Keratinocyte (primary cell): ENCODE data around the gene MLXIP. TPM values are rescaled to one million over a fixed set of nuclear protein-coding genes. Genes with fewer than 3 reads are reported as not detected.

Experiments
- DNase-seq: peaks from one replicate; pipeline ENCODE4 v3.0.0-alpha.2; 2011; ENCODE audit warnings: low read depth, missing footprints, low spot score
- FAIRE-seq: peaks from 2 replicates; lab custom pipeline; 2011; peaks lifted over from hg19 to GRCh38; lab: Jason Lieb, UNC
- H2AFZ ChIP-seq: 2 replicates; pipeline ENCODE4 v1.6.0; 2012; ENCODE audit warnings: low read length, control low read depth, inconsistent platforms; ENCODE audit not compliant: control insufficient read depth
- H3K27ac ChIP-seq: 2 replicates; pipeline ENCODE4 v1.5.1; 2011; ENCODE audit warnings: low read length; ENCODE audit not compliant: control insufficient read depth, insufficient read depth
- H3K27me3 ChIP-seq: 3 replicates; pipeline ENCODE4 v1.6.0; 2011; ENCODE audit warnings: low read length; ENCODE audit not compliant: control insufficient read depth, insufficient read depth; ENCODE audit errors: extremely low read depth
- H3K36me3 ChIP-seq, 2 experiments: 2 replicates in 1 of 2; 3 replicates in 1 of 2; pipeline ENCODE4 v1.5.1; 2011; ENCODE audit warnings: low read length in 2 of 2, mild to moderate bottlenecking in 1 of 2; ENCODE audit not compliant: control insufficient read depth in 2 of 2, insufficient read depth in 2 of 2; ENCODE audit errors: extremely low read depth in 1 of 2
- H3K4me1 ChIP-seq: 3 replicates; pipeline ENCODE4 v1.5.1; 2011; ENCODE audit warnings: low read length; ENCODE audit not compliant: control insufficient read depth, insufficient read depth; ENCODE audit errors: extremely low read depth
- H3K4me2 ChIP-seq: 3 replicates; pipeline ENCODE4 v1.6.0; 2011; ENCODE audit warnings: low read depth, low read length; ENCODE audit not compliant: control insufficient read depth, insufficient read depth; ENCODE audit errors: extremely low read depth
- H3K4me3 ChIP-seq, 3 experiments: fragments of 200-600 bp in 1 of 3; sonication (generic) in 1 of 3; 2 replicates in 2 of 3; 3 replicates in 1 of 3; pipeline ENCODE4 v1.5.1; 2011 to 2016; ENCODE audit warnings: low read length in 3 of 3, mild to moderate bottlenecking in 3 of 3, control low read depth in 2 of 3, inconsistent platforms in 1 of 3, low read depth in 1 of 3, mixed read lengths in 1 of 3, mixed run types in 1 of 3, moderate library complexity in 1 of 3; ENCODE audit not compliant: control insufficient read depth in 2 of 3, insufficient read depth in 2 of 3; ENCODE audit errors: extremely low read depth in 1 of 3
- H3K79me2 ChIP-seq: 2 replicates; pipeline ENCODE4 v1.6.0; 2012; ENCODE audit warnings: low read length; ENCODE audit not compliant: control insufficient read depth, insufficient read depth
- H3K9ac ChIP-seq: 3 replicates; pipeline ENCODE4 v1.6.0; 2011; ENCODE audit warnings: low read length; ENCODE audit not compliant: control insufficient read depth, insufficient read depth; ENCODE audit errors: extremely low read depth
- H3K9me1 ChIP-seq: 3 replicates; pipeline ENCODE4 v1.6.0; 2011; ENCODE audit warnings: low read length; ENCODE audit not compliant: control insufficient read depth, insufficient read depth; ENCODE audit errors: extremely low read depth
- H3K9me3 ChIP-seq: 2 replicates; pipeline ENCODE4 v1.5.1; 2012; ENCODE audit warnings: low read depth, low read length; ENCODE audit not compliant: control insufficient read depth
- H4K20me1 ChIP-seq: 3 replicates; pipeline ENCODE4 v1.6.0; 2011; ENCODE audit warnings: low read length; ENCODE audit not compliant: control insufficient read depth, insufficient read depth; ENCODE audit errors: extremely low read depth
- EZH2 ChIP-seq: IDR thresholded peaks from one replicate; pipeline ENCODE4 v1.6.1; 2012; ENCODE audit warnings: inconsistent platforms, mild to moderate bottlenecking, low read length, moderate library complexity
- dilution Hi-C: fragments of 300-500 bp; cut with MboI; formaldehyde crosslinking; loops from one replicate; pipeline ENCODE4 v1.7.0; 2020; ENCODE audit warnings: low sequenced_read_pairs; ENCODE audit not compliant: extremely low pct_ligation_motif_present
- polyA plus RNA-seq, 5 experiments: library from polyadenylated mRNA; depleted of rRNA in 3 of 5; stranded (reverse) in 3 of 5; stranded (forward) in 1 of 5; unstranded in 1 of 5; fragments of >200 nt; gene quantifications; 1 replicate in 1 of 5; 2 replicates in 3 of 5; 3 replicates in 1 of 5; pipeline versions ENCODE4 v1.2.1 to v1.2.3, GENCODE V29; 2011 to 2012; ENCODE audit warnings: missing spikeins in 2 of 5, low read depth in 1 of 5, low replicate concordance in 1 of 5
- TF ChIP-seq, protein P1 (sequence below), 3 experiments: IDR thresholded peaks in 1 of 3; conservative IDR thresholded peaks in 1 of 3; optimal IDR thresholded peaks in 1 of 3; 2 replicates in 2 of 3; 3 replicates in 1 of 3; pipeline versions ENCODE3 to v1.5.1; 2011; ENCODE audit warnings: low read length in 3 of 3, mild to moderate bottlenecking in 3 of 3, moderate library complexity in 2 of 3, control low read depth in 1 of 3, inconsistent platforms in 1 of 3; ENCODE audit not compliant: insufficient read depth in 2 of 3; ENCODE audit errors: extremely low read depth in 1 of 3

MLXIP gene
- polyA plus RNA-seq, 1 donor (not counting 4 experiments of a cell fraction or from before 2014, with no cell fraction given): 5.5 TPM

DNA sequence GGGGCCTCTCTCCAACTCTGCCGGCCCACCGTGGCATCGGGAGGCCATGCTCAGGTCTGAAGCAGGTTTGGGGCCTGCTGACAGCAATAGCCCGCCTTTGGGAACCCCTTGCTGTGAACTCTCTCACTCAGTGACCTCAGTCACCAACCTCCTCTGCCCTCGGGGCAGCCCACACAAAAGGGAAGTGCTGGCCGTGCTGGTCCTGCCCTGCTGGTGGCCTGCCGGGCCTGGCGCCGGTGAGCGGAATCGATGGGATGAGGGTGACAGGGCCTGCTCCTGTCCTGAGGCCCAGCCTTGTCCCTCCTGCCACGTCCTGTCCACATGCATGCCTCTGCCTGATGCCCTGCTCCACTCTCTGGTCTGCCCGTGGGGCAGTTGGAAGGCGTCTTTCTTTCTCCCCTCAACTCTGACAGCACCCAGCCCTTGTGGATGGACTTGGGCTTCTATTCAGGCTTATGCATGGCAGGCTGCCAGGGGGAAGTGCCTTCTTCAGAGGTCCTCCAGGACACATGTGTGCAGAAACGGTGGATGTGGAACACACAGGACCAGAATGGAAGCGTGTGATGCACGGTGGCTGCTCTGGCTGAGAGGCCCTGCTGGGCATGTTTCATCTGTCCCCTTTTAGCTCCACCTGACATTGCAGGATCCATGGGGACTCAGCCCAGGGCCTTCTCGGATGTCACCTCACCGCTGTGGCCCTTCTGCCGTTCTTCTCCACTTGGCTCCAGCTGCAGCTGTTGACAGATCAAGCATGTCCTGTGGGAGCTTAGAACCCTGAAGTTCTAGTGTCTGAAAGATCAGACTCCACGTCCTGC lies 63.6 kb downstream of the MLXIP start:
- Histone ChIP-seq H3K27ac (no peak overlapping the region), H3K36me3 (peaks cover 26 to 34% of the 10 kb centered on the region in 2 experiments), H3K9ac (no peak overlapping the region), H3K4me2 (no peak overlapping the region), H3K27me3 (no peaks in the 10 kb centered on the region), H3K4me3 (no peak overlapping the region), H3K4me1 (peaks cover 11% of the 10 kb centered on the region), H3K9me1 (no peaks in the 10 kb centered on the region), H2AFZ (no peak overlapping the region), H3K79me2 (no peaks in the 10 kb centered on the region), H3K9me3 (no peaks in the 10 kb centered on the region), H4K20me1 (no peaks in the 10 kb centered on the region)
- dilution Hi-C loops: no loop called here
- FAIRE-seq (no peak), DNase-seq (no peak)
- TF ChIP-seq, protein P1, sequence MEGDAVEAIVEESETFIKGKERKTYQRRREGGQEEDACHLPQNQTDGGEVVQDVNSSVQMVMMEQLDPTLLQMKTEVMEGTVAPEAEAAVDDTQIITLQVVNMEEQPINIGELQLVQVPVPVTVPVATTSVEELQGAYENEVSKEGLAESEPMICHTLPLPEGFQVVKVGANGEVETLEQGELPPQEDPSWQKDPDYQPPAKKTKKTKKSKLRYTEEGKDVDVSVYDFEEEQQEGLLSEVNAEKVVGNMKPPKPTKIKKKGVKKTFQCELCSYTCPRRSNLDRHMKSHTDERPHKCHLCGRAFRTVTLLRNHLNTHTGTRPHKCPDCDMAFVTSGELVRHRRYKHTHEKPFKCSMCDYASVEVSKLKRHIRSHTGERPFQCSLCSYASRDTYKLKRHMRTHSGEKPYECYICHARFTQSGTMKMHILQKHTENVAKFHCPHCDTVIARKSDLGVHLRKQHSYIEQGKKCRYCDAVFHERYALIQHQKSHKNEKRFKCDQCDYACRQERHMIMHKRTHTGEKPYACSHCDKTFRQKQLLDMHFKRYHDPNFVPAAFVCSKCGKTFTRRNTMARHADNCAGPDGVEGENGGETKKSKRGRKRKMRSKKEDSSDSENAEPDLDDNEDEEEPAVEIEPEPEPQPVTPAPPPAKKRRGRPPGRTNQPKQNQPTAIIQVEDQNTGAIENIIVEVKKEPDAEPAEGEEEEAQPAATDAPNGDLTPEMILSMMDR (optimal IDR thresholded peaks at IDR 0.05 in 1 of 3, IDR thresholded peaks at IDR 0.05 in 1 of 3, conservative IDR thresholded peaks at IDR 0.05 in 1 of 3; ENCODE audit: extremely low read depth in 1 of 3, insufficient read depth in 2 of 3, low read length in 3 of 3): no peak
- no peak for TF ChIP-seq EZH2

- Histone ChIP-seq H3K9me3 (no peaks in the 10 kb centered on the region), H3K36me3 (peaks cover 26 to 31% of the 10 kb centered on the region in 2 experiments), H3K79me2 (no peaks in the 10 kb centered on the region), H3K4me3 (no peak overlapping the region), H4K20me1 (no peaks in the 10 kb centered on the region), H3K9ac (no peak overlapping the region), H3K9me1 (no peaks in the 10 kb centered on the region), H3K4me2 (no peak overlapping the region), H3K27ac (no peak overlapping the region), H2AFZ (no peak overlapping the region), H3K27me3 (no peaks in the 10 kb centered on the region), H3K4me1 (peaks cover 5% of the 10 kb centered on the region)
- no peak for TF ChIP-seq EZH2
- TF ChIP-seq, protein P1 (optimal IDR thresholded peaks at IDR 0.05 in 1 of 3, IDR thresholded peaks at IDR 0.05 in 1 of 3, conservative IDR thresholded peaks at IDR 0.05 in 1 of 3; ENCODE audit: extremely low read depth in 1 of 3, insufficient read depth in 2 of 3, low read length in 3 of 3): no peak
- dilution Hi-C loops: no loop called here
- DNase-seq: no peak
- no peak for FAIRE-seq
Observed at GRCh38 chr12:122142857-122143256, 64.3 kb downstream of the MLXIP start.
